NB4 (cell line): ENCODE measurements around the gene POGZ.

ENCODE experiments used
- DNase-seq: peaks from one replicate; pipeline ENCODE4 v3.0.0; 2010; ENCODE audit warnings: low read depth
- H3K4me3 ChIP-seq: one replicate; pipeline ENCODE4 v1.5.1; 2011; ENCODE audit warnings: mild to moderate bottlenecking, low read depth, low read length, moderate library complexity
- CTCF ChIP-seq: IDR thresholded peaks from one replicate; pipeline ENCODE4 v1.5.1; 2012; ENCODE audit warnings: low read depth, low read length
- MAX ChIP-seq: IDR thresholded peaks from 2 replicates; pipeline ENCODE4 v1.6.1; 2011; ENCODE audit warnings: low read depth, low read length
- MYC ChIP-seq: IDR thresholded peaks from 2 replicates; pipeline ENCODE4 v1.6.1; 2011; ENCODE audit warnings: low read depth, low read length
- POLR2A ChIP-seq: IDR thresholded peaks from 2 replicates; pipeline ENCODE4 v1.6.1; 2011; ENCODE audit warnings: mild to moderate bottlenecking; ENCODE audit not compliant: insufficient read length; ENCODE audit errors: extremely low read depth

The POGZ gene

GRCh38 chr1:151386002-151386401, 73.3 kb downstream of the POGZ start:
- TF ChIP-seq MYC (no peak), MAX (no peak), CTCF (no peak), POLR2A (no peak)
- DNase-seq, result no peak
- no peak overlapping the region for H3K4me3 ChIP-seq

- DNase-seq, result no peak
- no peak overlapping the region for H3K4me3 ChIP-seq
- TF ChIP-seq CTCF (no peak), MYC (no peak), POLR2A (no peak), MAX (no peak)
Observed at GRCh38 chr1:151384584-151384983, 74.7 kb downstream of the POGZ start.

GRCh38 chr1:151377150-151377884, 82.0 kb downstream of the POGZ start:
- no peak for DNase-seq
- no peak for TF ChIP-seq POLR2A
- TF ChIP-seq MYC, result no peak
- TF ChIP-seq MAX, result no peak
- TF ChIP-seq CTCF, result no peak

GRCh38 chr1:151373196-151373595, 86.1 kb downstream of the POGZ start:
- H3K4me3 ChIP-seq, result no peak overlapping the region
- DNase-seq, result no peak
- TF ChIP-seq CTCF (no peak), POLR2A (no peak), MAX (no peak), MYC (no peak)

More at GRCh38 chr1:151377150-151377884, 82.0 kb downstream of the POGZ start:
- H3K4me3 ChIP-seq, result no peak overlapping the region

- no peak for TF ChIP-seq MAX
- TF ChIP-seq CTCF, result no peak
- no peak for TF ChIP-seq MYC
- no peak for TF ChIP-seq POLR2A
- no peak within 1 kb of the TSS for H3K4me3 ChIP-seq
- no peak for DNase-seq
Observed at GRCh38 chr1:151372058-151372934, 87.0 kb downstream of the POGZ start, which contains the start of gene SELENBP1. Gene SELENBP1 (minus strand): TSS chr1:151372705. CDS start chr1:151372641, 64 bp downstream.
